CD4-positive, alpha-beta memory T cell (primary cell): ENCODE measurements around the gene TUBB3. TPM values are rescaled to one million over a fixed set of nuclear protein-coding genes. Genes with fewer than 3 reads are reported as not detected.

Experiments used
- CTCF ChIA-PET: fragments of 350-600 bp; sonication (Branson Sonifier 250); formaldehyde crosslinking; loops from one replicate; lab custom pipeline; 2021; ENCODE audit warnings: inconsistent platforms; ENCODE audit not compliant: partially characterized antibody; lab: Charles Lee
- POLR2A ChIA-PET: fragments of 350-600 bp; sonication (Branson Sonifier 250); formaldehyde crosslinking; loops from one replicate; lab custom pipeline; 2021; ENCODE audit not compliant: partially characterized antibody; lab: Charles Lee
- DNase-seq, 5 donors: peaks; one replicate each; pipeline versions ENCODE4 v3.0.0 to v3.0.0-alpha.2; 2020 to 2022; ENCODE audit warnings: mixed read lengths in 1 of 5
- H3K27ac ChIP-seq: one replicate; pipeline ENCODE4 v1.7.0; 2013; ENCODE audit warnings: low read depth, low read length
- H3K27me3 ChIP-seq: 2 replicates; pipeline ENCODE4 v1.7.0; 2013; ENCODE audit warnings: mild to moderate bottlenecking, low read length, moderate library complexity; ENCODE audit not compliant: insufficient read depth
- H3K36me3 ChIP-seq: 2 replicates; pipeline ENCODE4 v1.7.0; 2013; ENCODE audit warnings: mild to moderate bottlenecking, low read length, moderate library complexity; ENCODE audit not compliant: insufficient read depth
- H3K4me1 ChIP-seq: 2 replicates; pipeline ENCODE4 v1.7.0; 2013; ENCODE audit warnings: mild to moderate bottlenecking, low read length, moderate library complexity; ENCODE audit not compliant: insufficient read depth
- H3K4me3 ChIP-seq, 2 donors: one replicate each; pipeline ENCODE4 v1.7.0; 2013; ENCODE audit warnings: low read length in 2 of 2, mild to moderate bottlenecking in 1 of 2
- H3K9me3 ChIP-seq, 2 donors: one replicate each; pipeline ENCODE4 v1.7.0; 2013; ENCODE audit warnings: low read length in 2 of 2, control low read depth in 1 of 2; ENCODE audit not compliant: control insufficient read depth in 1 of 2
- H3K27ac Mint-ChIP-seq, 7 donors: one replicate each; pipeline ENCODE4 v1.8.0; 2020 to 2021; ENCODE audit warnings: mixed read lengths in 7 of 7, mild to moderate bottlenecking in 6 of 7, inconsistent platforms in 3 of 7, moderate library complexity in 3 of 7
- H3K27me3 Mint-ChIP-seq, 2 donors: one replicate each; pipeline ENCODE4 v1.8.0; 2020 to 2021; ENCODE audit warnings: mixed read lengths in 2 of 2
- H3K36me3 Mint-ChIP-seq, 2 donors: one replicate each; pipeline ENCODE4 v1.8.0; 2020 to 2021; ENCODE audit warnings: mixed read lengths in 2 of 2, inconsistent platforms in 1 of 2, mild to moderate bottlenecking in 1 of 2
- H3K4me1 Mint-ChIP-seq, 4 donors: one replicate each; pipeline ENCODE4 v1.8.0; 2020 to 2021; ENCODE audit warnings: mixed read lengths in 4 of 4, mild to moderate bottlenecking in 1 of 4
- H3K4me3 Mint-ChIP-seq, 8 donors: one replicate each; pipeline ENCODE4 v1.8.0; 2020 to 2021; ENCODE audit warnings: mixed read lengths in 8 of 8, mild to moderate bottlenecking in 7 of 8, moderate library complexity in 6 of 8, inconsistent platforms in 3 of 8
- H3K9me3 Mint-ChIP-seq, 8 donors: one replicate each; pipeline ENCODE4 v1.8.0; 2020 to 2021; ENCODE audit warnings: mixed read lengths in 8 of 8, mild to moderate bottlenecking in 5 of 8, inconsistent platforms in 3 of 8, moderate library complexity in 1 of 8
- intact Hi-C: fragments of 100-400 bp; cut with micrococcal nuclease; formaldehyde crosslinking; loops from one replicate; pipeline ENCODE4 v1.15.1; 2023
- polyA plus RNA-seq, 2 donors: library from polyadenylated mRNA; unstranded; fragments of 300-500 nt; fragmentation: Illumina TruSeq; gene quantifications; one replicate each; pipeline ENCODE4 v1.2.3, GENCODE V29; 2021
- total RNA-seq, 2 experiments: library from RNA; stranded (reverse); gene quantifications; one replicate each; pipeline ENCODE4 v1.2.3, GENCODE V29; 2021

Gene TUBB3
- total and polyA plus RNA-seq, 4 experiments from 2014 or later, result 0.73 TPM; not detected in 3

DNA sequence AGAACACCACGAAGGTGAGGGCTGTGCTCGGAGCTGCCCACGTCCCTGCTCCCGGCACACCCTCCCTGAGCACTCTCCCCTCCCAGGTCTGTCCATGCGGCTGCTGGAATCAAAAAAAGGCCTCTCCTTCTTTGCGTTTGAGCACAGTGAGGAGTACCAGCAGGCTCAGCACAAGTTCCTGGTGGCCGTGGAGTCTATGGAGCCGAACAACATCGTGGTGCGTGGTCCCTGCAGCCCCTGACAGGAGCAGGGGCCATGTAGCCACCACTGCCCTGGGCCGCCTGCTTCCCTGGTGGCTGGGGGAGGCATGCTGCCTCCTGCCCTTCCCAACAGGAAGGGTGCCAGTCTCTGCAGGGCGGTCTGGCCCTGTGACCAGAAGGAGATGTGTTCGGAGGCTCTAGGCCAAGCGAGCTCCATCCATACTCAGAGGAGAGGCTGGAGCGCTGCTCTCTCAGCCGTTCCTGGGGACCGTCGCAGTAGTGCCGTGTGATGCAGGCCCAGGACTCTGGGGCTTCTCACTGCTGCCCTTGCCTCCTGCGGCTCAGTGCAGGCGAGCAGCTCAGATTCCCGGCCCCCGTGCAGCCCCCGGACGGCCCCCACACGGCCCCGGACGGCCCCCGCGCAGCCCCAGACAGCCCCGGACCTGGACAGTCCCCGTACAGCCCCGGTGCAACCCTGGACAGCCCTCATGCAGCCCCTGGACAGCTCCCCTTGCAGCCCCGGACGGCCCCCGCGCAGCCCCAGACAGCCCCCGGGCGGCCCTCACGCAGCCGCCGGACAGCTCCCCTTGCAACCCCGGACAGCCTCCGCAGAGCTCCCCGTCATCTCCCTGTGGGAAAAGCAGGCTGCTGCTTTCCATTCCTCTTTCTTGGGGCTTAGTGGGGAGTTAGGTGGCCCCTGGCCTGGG is 29.2 kb upstream of the TUBB3 start:
- intact Hi-C loops, result no loop called here

DNA sequence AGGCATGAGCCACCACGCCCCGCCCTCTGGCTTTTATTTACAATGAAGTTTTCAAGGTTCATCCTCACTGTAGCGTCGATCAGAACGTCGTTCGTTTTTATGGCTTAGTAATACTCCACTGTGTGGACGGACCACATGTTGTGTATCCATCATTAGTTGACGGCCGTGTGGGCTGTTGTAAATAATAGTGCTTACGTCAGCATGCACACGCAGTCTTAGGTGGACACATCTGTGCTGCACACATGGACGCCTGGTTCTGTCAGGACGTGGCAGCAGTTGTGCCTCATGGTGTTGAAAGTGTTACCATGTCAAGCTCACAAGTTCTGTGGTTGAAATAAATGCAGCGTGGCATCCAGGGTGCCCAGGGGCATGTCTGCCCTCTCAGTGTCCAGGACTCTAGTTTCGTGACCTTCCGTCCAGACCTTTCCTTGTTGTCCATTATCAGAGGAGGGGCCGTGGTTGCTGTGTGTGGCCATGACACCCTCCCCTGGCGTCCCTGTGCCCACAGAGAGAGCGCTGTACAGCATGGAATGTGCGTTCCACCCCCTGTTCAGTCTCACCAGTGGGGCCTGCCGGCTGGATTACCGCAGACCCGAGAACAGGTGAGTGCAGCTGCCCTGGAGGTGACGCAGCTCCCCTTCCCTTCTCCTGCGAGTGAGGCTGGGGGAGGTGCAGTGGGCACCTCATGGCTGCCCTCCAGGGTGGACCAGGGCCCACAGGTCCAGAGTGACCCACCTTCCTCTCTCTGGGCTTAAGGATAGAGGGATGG is 27.5 kb upstream of the TUBB3 start:
- Mint-ChIP-seq H3K27ac (peak overlapping the region in 1 of 7 donors; percentile 32), H3K27me3 (no peaks in the 10 kb centered on the region), H3K9me3 (no peaks in the 10 kb centered on the region), H3K4me1 (no peaks in the 10 kb centered on the region), H3K4me3 (no peak overlapping the region), H3K36me3 (peaks cover 32 to 67% of the 10 kb centered on the region in 2 donors)
- ChIA-PET POLR2A (no interaction called here), CTCF (interaction anchor here (1.9 kb wide), 1 partner anchor 15 kb away, joined by 6 read pairs; no protein-coding TSS in a partner anchor)
- no peaks in the 10 kb centered on the region for H3K4me1 ChIP-seq
- H3K27ac ChIP-seq, result no peak overlapping the region
- intact Hi-C loops, result no loop called here
- no peaks in the 10 kb centered on the region for H3K27me3 ChIP-seq
- H3K36me3 ChIP-seq, result peaks cover 59% of the 10 kb centered on the region
- H3K9me3 ChIP-seq, result no peaks in the 10 kb centered on the region
- no peak overlapping the region for H3K4me3 ChIP-seq
- no peak for DNase-seq

More for the DNA sequence above, 29.2 kb upstream of the TUBB3 start:
- peaks cover 4% of the 10 kb centered on the region for H3K4me1 ChIP-seq
- no peak overlapping the region for H3K4me3 ChIP-seq
- H3K9me3 ChIP-seq, result no peaks in the 10 kb centered on the region
- Mint-ChIP-seq H3K4me3 (no peak overlapping the region), H3K4me1 (peaks cover 4 to 7% (median 5%) of the 10 kb centered on the region in 4 donors), H3K36me3 (peaks cover 17 to 58% of the 10 kb centered on the region in 2 donors), H3K9me3 (no peaks in the 10 kb centered on the region), H3K27ac (no peak overlapping the region), H3K27me3 (no peaks in the 10 kb centered on the region)
- H3K36me3 ChIP-seq, result peaks cover 47% of the 10 kb centered on the region
- DNase-seq, result no peak
- ChIA-PET POLR2A (interaction anchor here (1.1 kb wide), 1 partner anchor 21 kb away, joined by 3 read pairs; the partner anchor contains the start of gene TCF25), CTCF (interaction anchor here (1.3 to 1.9 kb wide), 2 partner anchors 15 to 16 kb away, joined by 6 read pairs; no protein-coding TSS in a partner anchor)
- no peaks in the 10 kb centered on the region for H3K27me3 ChIP-seq
- no peak overlapping the region for H3K27ac ChIP-seq

DNA sequence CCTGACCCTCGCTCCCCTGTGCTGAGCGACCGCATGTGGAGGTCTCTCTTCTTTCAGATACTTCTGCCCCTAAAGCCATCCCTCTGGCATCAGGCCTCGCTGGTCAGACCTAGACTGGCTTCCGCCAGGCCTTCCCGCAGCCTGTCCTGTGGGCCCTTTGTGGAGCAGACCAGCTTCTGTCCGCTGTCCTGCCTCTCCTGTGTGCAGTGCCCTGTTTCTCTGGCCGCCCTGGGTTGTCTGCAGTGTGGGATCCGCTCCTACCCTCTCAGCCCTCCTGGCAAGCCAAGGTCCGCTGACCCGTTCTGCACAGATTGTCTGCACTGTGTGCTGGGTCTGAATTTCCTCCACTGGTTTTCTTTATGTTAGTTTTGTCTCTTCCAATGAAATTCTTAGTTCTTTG is 25.9 kb upstream of the TUBB3 start:
- H3K36me3 Mint-ChIP-seq, result peaks cover 34 to 60% of the 10 kb centered on the region in 2 donors
- Histone ChIP-seq H3K4me3 (no peak overlapping the region), H3K4me1 (no peaks in the 10 kb centered on the region), H3K27ac (no peak overlapping the region), H3K36me3 (peaks cover 59% of the 10 kb centered on the region), H3K27me3 (no peaks in the 10 kb centered on the region), H3K9me3 (no peaks in the 10 kb centered on the region)
- no peaks in the 10 kb centered on the region for H3K27me3 Mint-ChIP-seq
- no peak overlapping the region for H3K27ac Mint-ChIP-seq
- H3K4me3 Mint-ChIP-seq, result no peak overlapping the region
- no peak for DNase-seq
- H3K4me1 Mint-ChIP-seq, result no peaks in the 10 kb centered on the region
- intact Hi-C loops, result no loop called here
- no peaks in the 10 kb centered on the region for H3K9me3 Mint-ChIP-seq
- ChIA-PET CTCF (interaction anchor here (0.6 to 2.0 kb wide), 2 partner anchors 9 to 195 kb away, joined by 3 to 6 read pairs; no protein-coding TSS in a partner anchor), POLR2A (no interaction called here)

GRCh38 chr16:89898201-89898967 is 24.8 kb upstream of the TUBB3 start:
- intact Hi-C loops, result no loop called here
- Histone ChIP-seq H3K9me3 (no peaks in the 10 kb centered on the region), H3K4me1 (no peaks in the 10 kb centered on the region), H3K36me3 (peaks cover 47% of the 10 kb centered on the region), H3K4me3 (no peak overlapping the region), H3K27me3 (no peaks in the 10 kb centered on the region), H3K27ac (no peak overlapping the region)
- no peak overlapping the region for H3K4me3 Mint-ChIP-seq
- peaks cover 27 to 55% of the 10 kb centered on the region in 2 donors for H3K36me3 Mint-ChIP-seq
- no peaks in the 10 kb centered on the region for H3K4me1 Mint-ChIP-seq
- H3K27ac Mint-ChIP-seq, result peak overlapping the region in 3 of 7 donors; percentile 18 to 69 (median 29)
- ChIA-PET POLR2A (interaction anchor here (1.5 to 1.7 kb wide), 2 partner anchors 10 to 25 kb away, joined by 3 to 4 read pairs; partner anchors contain the start of gene TCF25), CTCF (interaction anchor here (0.9 to 2.0 kb wide), 3 partner anchors 8 to 12 kb away, joined by 3 to 6 read pairs (median 6); no protein-coding TSS in a partner anchor)
- no peaks in the 10 kb centered on the region for H3K9me3 Mint-ChIP-seq
- H3K27me3 Mint-ChIP-seq, result no peaks in the 10 kb centered on the region
- no peak for DNase-seq

- no peak overlapping the region for H3K4me3 ChIP-seq
- no peak for DNase-seq
- H3K4me1 ChIP-seq, result no peaks in the 10 kb centered on the region
- no peaks in the 10 kb centered on the region for H3K9me3 Mint-ChIP-seq
- H3K9me3 ChIP-seq, result no peaks in the 10 kb centered on the region
- CTCF ChIA-PET, result interaction anchor here (0.7 to 1.2 kb wide), 2 partner anchors 10 to 207 kb away, joined by 3 to 6 read pairs; no protein-coding TSS in a partner anchor
- no peaks in the 10 kb centered on the region for H3K27me3 Mint-ChIP-seq
- H3K27ac ChIP-seq, result no peak overlapping the region
- peak overlapping the region in 1 of 7 donors; percentile 43 for H3K27ac Mint-ChIP-seq
- H3K36me3 ChIP-seq, result peaks cover 51% of the 10 kb centered on the region
- no peaks in the 10 kb centered on the region for H3K4me1 Mint-ChIP-seq
- H3K27me3 ChIP-seq, result no peaks in the 10 kb centered on the region
- peaks cover 26 to 54% of the 10 kb centered on the region in 2 donors for H3K36me3 Mint-ChIP-seq
- H3K4me3 Mint-ChIP-seq, result no peak overlapping the region
- intact Hi-C loops, result no loop called here
- POLR2A ChIA-PET, result interaction anchor here (1.7 kb wide), 1 partner anchor 9 kb away, joined by 3 read pairs; no protein-coding TSS in a partner anchor
Observed at GRCh38 chr16:89899879-89900481, 23.2 kb upstream of the TUBB3 start.

DNA sequence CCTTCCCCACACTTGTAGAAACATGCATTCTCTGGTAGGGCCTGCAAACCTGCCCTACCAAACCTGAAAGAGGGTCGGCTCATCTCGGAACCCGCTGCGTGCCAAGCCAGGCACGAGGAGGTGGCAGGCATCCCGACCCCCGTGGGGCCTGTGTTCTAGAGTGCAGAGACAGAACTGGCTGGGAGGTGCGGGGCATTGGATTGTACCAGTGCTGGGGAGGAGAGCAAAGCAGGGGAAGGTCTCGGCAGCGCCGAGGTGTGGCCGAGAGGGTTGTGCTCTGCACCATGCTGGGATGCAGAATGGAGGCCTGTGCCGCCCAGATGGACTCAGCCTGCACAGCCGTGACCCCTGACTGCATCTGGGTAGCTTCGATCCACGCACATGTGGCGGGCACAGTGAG is 22.3 kb upstream of the TUBB3 start:
- Mint-ChIP-seq H3K27me3 (no peaks in the 10 kb centered on the region), H3K4me1 (no peaks in the 10 kb centered on the region), H3K9me3 (no peaks in the 10 kb centered on the region), H3K27ac (peak overlapping the region in 1 of 7 donors; percentile 35), H3K4me3 (no peak overlapping the region), H3K36me3 (peaks cover 30 to 50% of the 10 kb centered on the region in 2 donors)
- intact Hi-C loops, result no loop called here
- no peak overlapping the region for H3K27ac ChIP-seq
- peaks cover 51% of the 10 kb centered on the region for H3K36me3 ChIP-seq
- H3K4me3 ChIP-seq, result no peak overlapping the region
- ChIA-PET POLR2A (no interaction called here), CTCF (no interaction called here)
- H3K9me3 ChIP-seq, result no peaks in the 10 kb centered on the region
- no peak for DNase-seq
- no peaks in the 10 kb centered on the region for H3K27me3 ChIP-seq
- H3K4me1 ChIP-seq, result no peaks in the 10 kb centered on the region
